NCI-H2227 treated with DMSO at 0.1 percent for 48 hours (cell line): ENCODE measurements around the gene FAM227B.
"Not testable (repeated sequence)": the region's sequence is repeated elsewhere in the genome, so short reads cannot be mapped to it uniquely, and the experiment has no call there.

ENCODE experiments used
- DNase-seq: peaks from one replicate; lab custom pipeline; 2025; lab: John Stamatoyannopoulos, UW

FAM227B gene

DNA sequence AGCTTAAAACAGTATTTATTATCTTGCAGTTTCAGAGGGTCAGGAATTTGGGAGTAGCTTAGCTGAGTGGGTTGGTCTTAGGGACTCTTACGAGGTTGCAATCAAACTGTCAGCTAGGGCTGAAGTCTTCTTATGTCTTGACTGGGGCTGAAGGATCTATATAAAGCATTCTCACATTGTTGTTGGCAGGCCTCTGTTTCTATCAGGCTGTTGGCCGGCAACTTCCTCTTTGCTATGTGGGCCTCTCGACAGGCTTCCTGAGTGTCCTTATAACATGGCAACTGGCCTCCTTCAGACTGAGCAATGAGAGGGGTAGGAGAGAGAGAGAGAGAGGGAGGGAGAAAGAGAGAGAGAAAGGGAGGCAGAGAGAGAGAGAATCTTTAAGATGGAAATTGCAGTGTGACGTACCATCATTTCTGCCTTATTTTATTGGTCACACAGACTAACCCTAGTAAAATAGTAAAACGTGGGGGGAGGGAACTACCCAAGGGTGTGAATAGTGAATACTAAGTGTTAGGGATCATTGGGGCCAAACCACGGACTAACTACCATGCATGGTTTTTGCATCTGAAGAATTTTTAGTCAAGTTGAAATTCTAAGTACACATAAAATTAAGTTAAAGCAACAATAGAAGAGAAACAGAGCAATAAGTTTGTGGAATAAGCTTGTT, 181.5 kb downstream of the FAM227B start:
- no peak for DNase-seq

DNA sequence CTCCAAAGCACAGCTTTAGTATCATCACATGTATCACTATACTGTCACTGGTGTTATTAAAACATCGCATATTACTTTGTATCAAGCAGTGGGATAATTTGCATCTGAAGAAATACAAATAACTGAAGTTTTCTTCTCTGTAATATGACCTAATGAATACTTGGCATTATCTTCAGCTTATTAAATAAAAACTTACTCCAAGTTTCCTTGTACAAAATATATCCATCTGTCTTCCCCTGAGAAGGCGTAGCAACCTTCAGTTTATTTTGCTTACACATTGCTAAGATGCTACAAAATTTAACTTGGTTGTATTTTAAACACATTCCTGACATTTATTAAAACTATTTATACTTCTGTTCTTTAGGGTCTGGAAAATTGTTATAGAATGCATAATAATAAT, 183.9 kb downstream of the FAM227B start:
- DNase-seq, result no peak

DNA sequence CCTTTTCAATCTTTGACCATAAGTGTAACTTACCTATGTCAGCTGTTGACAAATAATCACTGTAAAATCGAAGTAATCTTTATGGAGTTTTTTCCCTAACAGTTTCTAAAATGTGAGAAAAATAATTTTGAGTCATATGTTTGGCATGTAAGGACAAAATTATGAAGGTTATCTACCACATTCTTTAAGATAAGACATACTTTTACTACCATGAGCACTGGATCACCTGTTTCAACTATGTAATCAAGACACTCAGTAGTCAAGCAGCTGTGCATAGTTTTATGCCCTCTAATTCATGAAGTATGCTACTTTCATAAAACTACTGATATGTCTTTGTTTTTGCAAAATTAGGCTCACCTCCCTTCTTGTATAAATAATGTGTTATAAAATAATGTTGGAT, 185.4 kb downstream of the FAM227B start:
- DNase-seq, result no peak

DNA sequence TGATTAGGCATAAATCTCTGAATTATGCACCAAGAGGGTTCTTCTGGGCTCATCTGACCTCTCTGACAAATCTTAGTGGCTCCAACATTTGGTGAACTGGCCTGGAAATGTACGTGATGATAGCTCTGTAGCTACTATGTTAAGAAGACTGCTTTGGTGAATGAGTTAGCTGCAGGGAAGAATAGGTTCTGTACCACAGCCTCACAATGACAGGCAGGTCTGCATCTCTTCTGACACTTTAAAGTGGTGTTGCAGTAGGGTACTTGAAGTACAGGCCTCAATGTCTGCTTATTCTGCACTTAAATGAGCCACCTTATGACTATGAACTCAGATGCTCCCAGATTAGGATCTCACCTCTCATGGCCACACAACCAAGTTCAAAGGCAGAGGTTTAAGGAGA, 190.6 kb downstream of the FAM227B start:
- DNase-seq, result no peak

DNA sequence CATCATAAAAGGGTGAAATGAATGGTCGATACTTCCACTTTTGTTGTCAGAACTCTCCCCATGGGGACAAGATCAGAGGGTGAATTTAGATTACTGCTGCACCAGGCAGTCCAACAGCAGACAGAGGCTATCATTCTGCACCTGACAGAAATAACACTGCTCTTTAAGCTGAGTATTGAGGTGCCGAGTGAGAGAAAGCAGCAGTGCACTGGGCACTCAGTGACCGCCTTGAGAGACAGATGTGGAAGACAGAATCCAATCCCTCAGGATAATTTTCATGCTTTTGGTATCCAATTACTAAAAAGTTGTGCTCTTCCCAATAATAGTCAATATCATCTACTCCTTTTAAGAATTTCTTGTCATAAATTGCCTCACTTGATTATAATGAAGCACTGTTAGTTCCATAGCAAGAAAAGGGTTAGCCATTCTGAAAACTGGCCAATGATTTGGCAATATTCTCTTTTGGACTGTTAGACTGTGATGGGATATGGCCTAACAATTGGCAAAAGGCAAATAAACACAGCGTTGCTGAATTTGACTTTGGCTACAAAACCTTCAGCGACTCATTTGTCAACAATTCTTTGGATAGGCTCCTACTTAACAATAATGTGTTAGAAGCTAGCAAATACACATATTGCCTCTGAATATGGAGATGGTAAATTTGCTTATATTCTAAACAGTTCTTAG, 192.1 kb downstream of the FAM227B start:
- DNase-seq, result no peak

DNA sequence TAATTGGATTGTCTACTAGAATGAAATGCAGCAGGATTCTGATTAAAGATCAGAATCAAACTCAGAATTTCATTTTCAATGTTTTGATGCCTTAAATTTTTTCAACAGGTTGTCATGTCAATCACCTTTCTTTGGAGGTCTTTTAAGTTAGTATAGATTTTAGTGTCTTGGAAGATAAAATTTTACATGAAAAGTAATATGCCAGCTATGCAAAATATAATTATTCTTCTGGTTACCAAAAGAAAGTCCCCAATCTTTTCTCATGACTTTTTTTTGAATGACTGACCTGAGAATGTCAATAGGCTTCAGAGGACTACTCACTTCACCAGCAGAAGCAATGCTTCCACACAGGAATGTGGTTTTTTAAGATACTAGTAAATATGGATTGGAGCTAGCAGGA, 193.2 kb downstream of the FAM227B start:
- no peak for DNase-seq

DNA sequence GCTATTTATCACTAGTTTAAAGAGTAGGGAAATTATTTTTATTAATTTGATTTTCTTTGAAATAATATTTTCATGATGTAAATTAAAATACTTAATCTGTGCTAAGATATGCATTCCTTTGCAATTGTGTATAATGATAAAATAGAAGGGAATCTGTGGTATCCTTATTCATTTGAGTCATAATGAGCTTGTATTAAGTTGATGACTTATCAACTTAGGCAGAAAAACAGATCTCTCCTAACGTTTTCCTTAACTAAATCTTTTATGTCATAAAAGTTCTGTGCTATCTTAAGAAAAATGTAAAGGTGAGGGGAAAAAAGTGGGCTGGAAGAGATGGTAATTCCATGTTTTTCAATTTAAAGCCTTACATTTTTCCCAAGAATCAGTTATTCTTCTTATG, 195.7 kb downstream of the FAM227B start:
- no peak for DNase-seq

DNA sequence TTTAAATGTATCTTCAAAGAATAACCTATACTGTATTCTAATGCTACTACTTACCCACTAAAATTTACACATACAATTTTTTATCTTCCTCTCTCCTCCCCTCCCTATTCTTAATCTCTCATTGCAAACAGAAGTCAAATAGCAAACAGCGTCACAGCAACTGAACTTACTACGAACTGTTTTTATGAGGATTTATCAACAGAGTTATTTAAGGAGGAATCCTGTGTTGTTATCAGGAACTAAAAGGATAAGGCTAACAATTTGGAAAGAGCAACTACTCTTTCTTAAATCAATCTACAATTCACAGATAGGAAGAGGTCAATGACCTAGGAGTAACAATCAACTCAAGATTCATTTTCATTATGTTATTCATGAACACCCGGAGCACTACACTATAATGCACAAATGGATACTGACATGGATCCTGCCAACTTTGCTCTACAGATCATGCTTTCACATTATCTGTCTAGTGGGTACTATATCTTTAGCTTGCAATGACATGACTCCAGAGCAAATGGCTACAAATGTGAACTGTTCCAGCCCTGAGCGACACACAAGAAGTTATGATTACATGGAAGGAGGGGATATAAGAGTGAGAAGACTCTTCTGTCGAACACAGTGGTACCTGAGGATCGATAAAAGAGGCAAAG, 196.6 kb downstream of the FAM227B start:
- DNase-seq, result no peak

DNA sequence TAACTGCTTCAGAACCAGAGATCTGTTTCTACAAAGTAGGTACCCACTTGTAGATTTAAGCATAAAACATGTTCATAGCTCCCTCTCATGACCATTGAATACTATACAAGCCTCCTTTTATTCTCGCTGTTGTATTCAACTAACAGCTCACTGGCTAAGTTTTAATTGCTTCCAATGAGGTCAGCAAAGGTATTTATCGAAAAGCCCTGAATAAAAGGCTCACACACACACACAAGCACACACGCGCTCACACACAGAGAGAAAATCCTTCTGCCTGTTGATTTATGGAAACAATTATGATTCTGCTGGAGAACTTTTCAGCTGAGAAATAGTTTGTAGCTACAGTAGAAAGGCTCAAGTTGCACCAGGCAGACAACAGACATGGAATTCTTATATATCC, 197.6 kb downstream of the FAM227B start, which contains the start of gene FGF7:
TSS of gene FGF7 (plus strand) at position 222 of the 400 bp plus-strand sequence. CDS start 1,056 bp downstream, outside the sequence.
- DNase-seq, result no peak

DNA sequence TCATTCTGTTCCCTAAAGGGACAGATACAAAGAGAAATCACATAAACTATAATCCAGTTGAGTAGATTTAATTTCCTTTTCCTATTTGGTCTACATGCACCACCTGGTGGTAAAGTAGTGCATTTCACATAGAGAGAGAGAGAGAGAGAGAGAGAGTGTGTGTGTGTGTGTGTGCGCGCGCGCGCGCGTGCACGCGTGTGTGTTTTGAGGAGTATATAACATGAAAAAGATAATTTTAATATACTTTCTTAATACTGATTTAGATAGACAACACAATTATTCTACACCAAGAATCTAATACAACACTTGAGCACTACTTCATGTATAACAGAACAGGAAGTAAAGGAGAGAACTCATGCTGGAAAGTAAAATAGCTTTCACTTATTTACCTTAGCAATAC, 198.6 kb downstream of the FAM227B start:
- DNase-seq, result peak; percentile 27

DNA sequence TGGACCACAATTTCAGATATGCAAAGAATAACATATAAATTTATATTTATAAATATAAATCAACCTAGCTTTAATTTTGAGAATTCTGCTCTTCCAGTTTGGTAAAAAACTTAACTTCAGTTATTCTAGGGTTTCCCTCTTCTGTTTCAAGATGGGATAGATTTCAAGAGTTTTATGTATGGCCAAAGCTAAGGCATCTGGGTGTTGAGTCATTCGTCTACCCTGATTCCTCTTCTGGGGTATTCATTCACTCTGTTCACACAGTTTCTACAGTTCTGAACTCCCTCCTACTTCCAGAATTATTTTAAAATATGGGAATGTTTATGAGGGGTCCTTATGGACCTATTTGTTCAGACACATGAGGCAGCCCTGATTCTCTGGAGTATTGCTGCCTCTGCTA, 201.8 kb downstream of the FAM227B start:
- no peak for DNase-seq

DNA sequence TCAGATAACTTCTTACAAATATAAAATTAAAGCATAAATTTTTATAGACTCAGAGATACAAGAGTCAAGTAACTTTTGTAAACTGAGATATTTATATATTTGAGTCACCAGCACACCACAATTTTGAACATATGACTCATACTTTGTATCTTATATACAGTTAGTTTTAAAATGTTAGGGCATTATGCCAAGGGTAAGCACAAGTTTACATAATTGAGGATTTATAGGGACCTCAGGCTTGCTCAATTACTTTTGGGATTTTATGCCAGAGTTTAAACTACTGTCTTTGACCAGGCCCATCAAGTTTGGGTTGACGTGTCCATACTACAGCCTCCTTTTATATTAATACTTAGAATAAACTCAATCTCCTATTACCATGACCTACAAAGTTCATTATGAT, 205.0 kb downstream of the FAM227B start:
- no peak for DNase-seq

DNA sequence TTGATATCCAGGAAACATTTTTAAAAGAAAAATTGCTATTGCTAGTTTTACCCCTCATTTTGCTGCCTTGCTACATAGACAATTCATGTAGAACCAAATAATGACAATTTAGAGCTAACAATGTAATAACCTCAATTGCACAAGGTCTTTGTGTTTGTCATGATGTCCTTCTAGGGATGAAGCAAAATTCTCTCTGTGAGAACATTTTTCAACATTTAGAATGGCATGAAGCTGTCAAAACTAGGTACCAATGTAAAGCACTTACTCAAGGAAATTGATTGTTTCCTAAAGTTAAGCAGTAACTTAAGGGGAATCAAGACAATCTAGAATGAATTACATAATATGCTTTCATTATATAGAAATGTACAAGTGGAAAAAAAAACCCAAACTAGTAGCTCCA, 205.5 kb downstream of the FAM227B start:
- DNase-seq, result no peak

DNA sequence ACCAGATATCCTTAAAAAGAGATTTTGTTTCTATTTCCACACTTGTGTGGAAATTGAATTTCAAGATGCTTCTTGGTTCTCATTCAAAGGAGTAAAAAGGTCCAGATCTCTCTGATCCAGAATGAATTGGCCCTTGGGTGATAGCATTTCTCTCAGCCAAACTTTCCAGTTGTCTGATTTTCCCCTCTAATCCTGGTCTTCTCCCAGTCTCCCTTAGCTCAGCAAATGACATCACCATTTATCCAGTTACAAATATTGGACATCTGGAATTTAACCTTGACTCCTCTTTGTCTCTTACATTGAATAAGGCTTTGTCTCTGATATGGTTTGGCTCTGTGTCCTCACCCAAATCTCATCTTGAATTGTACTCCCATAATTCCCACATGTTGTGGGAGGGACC, 207.8 kb downstream of the FAM227B start:
- DNase-seq, result no peak

DNA sequence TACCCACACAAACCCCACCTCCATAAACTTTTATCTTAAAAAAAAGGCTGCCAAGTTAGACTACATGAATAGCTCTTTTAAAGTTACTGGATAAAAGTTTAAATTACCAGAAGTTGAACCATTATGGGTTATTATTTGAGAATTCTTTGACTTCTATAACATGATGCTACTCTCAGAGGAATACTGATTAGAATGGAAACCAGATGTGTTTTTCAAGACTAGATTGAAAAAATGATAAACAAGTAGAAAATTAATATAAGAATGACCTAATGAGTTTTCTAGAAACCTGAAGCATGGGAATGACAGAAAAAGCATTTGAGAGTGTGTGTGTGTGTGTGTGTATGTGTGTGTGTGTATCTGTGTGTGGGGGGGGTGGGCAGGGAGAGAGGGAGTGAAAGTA, 210.0 kb downstream of the FAM227B start:
- no peak for DNase-seq

DNA sequence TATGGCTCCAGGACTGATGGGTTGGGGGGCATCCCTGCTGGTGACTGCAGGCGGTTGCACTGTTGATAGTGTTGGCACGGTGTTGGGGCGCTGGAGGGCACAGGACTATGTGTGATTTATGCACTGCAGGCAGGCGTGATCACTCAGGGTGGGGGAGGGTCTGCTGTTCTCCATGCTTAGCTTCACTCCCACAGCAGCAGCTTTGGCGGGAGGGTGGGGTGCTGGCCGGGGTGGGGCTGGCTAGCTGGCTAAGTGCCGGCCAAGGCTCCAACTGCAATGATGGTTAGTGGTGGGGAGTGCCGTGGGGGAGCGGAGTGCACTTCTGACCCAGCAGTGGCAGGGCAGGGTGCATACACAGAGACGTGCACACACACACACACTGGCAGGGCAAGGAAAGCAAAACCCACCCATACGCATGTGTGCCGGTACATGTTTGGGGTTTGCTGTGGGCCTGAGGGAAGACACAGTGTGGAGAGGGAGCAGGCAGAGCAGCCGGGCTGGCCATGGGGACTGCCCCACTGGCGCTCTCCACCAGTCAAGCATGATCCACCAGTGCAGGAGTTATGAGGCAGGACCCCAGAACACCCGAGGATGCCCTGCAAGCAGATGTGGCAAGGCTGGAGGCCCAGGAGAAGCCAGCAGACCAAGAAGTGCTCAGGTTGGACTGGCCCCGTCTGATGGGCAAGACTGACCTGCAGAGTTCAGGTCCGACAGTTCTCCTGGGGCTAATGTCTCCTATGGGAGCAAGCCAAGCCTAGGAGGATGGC, 214.1 kb downstream of the FAM227B start:
- DNase-seq, result no peak

DNA sequence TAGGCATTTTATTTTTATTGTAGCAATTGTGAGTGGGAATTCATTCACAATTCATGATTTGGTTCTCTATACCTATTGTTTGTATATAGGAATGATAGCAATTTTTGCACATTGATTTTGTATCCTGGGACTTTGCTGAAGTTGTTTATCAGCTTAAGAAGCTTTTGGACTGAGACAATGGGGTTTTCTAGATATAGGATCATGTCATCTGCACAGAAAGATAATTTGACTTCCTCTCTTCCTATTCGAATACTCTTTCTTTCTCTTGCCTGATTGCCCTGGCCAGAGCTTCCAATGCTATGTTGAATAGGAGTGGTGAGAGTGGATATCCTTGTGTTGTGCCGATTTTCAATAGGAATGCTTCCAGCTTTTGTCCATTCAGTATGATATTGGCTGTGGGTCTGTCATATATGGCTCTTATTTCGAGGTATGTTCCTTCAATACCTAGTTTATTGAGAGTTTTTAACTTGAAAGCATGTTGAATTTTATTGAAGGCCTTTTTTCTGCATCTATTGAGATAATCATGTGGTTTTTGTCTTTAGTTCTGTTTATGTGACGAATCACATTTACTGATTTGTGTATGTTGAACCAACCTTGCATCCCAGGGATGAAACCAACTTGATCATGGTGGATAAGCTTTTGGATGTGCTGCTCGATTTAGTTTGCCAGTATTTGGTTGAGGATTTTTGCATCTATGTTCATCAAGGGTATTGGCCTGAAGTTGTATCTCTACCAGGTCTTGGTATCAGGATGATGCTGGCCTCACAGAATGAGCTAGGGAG, 217.9 kb downstream of the FAM227B start:
- DNase-seq, result not testable (repeated sequence)

DNA sequence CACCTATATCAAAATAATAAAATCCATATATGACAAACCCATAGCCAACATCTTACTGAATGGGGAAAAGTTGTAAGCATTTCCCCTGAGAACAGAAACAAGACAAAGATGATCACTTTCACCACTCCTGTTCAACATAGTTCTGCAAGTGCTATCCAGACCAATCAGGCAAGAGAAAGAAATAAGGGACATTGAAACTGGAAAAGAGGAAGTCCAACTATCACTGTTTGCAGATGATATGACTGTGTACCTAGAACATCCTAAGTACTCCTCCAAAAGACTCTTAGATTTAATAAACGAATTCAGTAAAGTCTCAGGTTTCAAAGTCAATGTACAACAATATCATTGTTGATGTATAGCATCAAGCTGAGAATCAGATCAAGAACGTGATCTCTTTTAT, 233.1 kb downstream of the FAM227B start:
- DNase-seq, result no peak

DNA sequence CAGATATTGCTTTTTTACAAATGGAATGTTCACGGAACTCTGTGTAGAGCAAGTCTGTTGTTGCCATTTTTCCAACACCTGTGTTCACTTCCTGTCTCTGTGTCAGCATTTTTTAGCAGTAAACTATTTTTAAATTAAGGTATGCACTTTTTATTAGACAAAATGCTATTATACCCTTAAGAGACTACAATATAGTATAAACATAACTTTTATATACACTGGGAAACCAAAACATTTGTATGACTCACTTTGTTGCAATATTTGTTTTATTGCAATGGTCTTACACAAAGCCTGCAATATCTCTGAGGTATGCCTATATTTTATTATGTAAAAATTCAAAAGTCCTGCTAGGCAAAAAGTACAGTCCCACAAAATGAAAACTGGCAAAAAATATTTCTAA, 237.4 kb downstream of the FAM227B start:
- no peak for DNase-seq

DNA sequence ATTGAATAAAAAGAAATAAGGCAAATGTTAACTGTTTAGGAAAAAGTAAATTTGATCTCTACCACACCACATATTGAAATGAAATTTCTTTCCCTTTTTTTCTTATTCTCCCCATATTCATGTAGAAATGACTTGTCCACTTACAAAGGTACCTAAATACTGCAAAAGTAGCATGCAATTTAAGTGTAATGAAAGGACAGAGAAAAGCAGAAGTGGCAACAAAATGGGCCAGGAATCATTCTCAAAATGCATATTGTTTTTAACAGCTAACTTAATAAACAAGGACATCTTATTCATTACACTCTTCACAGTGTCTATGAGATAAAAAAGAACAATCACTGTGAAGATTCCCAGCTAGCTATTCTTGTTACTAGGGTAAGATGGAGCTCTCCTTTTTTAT, 238.2 kb downstream of the FAM227B start:
- no peak for DNase-seq

DNA sequence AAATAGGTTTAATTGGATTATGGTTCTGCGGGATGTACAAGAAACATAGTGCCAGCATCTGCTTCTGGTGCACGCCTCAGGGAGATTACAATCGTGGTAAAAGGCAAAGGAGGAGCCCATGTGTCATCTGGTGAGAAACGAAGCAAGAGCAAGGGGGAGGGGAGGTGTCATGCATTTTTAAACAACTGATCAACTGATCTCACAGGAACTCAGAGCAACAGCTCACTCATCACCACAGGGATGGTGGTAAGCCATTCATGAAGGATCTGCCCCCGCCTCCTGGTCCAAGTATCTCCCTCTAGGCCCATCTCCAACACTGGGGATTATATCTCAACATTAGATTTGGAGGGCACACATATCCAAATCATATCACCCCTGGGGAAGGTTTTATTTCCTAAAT, 239.7 kb downstream of the FAM227B start:
- DNase-seq, result no peak

DNA sequence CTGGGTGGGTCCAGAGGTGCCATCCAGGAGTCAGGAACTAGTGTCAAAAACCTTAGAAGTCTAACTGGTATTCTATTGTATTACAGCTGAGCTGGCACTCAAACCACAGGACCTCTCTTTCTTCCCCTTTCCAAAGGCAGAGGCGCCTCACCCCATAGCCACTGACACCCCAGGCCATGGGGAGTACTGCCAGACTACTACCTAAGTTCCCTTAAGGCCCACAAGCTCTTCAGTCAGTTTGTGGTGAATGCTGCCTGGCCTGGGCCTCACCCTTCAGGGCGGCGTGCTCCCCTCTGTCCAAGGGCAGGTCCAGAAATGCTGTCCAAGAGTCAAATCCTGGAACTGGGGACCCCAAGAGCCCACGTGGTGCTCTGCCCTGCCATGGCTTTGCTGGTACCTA, 240.6 kb downstream of the FAM227B start:
- no peak for DNase-seq
